Activated CD4-positive, alpha-beta T cell treated with anti-CD3 and anti-CD28 coated beads, Interleukin-2, Interleukin-6, amounts not matched to agents 100 ng/mL and 50 ng/mL, durations not matched to agents 16 hours and 8 hours (primary cell): ENCODE measurements around the gene NUDT8.
A peak's percentile ranks its signal among the peaks of the same experiment; 100 is the strongest.
"Not testable (repeated sequence)": the region's sequence is repeated elsewhere in the genome, so short reads cannot be mapped to it uniquely, and the experiment has no call there.

Experiments used
- DNase-seq: peaks from one replicate; pipeline ENCODE4 v3.0.0-alpha.2; 2020

NUDT8 gene, protein sequence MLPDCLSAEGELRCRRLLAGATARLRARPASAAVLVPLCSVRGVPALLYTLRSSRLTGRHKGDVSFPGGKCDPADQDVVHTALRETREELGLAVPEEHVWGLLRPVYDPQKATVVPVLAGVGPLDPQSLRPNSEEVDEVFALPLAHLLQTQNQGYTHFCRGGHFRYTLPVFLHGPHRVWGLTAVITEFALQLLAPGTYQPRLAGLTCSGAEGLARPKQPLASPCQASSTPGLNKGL

DNA sequence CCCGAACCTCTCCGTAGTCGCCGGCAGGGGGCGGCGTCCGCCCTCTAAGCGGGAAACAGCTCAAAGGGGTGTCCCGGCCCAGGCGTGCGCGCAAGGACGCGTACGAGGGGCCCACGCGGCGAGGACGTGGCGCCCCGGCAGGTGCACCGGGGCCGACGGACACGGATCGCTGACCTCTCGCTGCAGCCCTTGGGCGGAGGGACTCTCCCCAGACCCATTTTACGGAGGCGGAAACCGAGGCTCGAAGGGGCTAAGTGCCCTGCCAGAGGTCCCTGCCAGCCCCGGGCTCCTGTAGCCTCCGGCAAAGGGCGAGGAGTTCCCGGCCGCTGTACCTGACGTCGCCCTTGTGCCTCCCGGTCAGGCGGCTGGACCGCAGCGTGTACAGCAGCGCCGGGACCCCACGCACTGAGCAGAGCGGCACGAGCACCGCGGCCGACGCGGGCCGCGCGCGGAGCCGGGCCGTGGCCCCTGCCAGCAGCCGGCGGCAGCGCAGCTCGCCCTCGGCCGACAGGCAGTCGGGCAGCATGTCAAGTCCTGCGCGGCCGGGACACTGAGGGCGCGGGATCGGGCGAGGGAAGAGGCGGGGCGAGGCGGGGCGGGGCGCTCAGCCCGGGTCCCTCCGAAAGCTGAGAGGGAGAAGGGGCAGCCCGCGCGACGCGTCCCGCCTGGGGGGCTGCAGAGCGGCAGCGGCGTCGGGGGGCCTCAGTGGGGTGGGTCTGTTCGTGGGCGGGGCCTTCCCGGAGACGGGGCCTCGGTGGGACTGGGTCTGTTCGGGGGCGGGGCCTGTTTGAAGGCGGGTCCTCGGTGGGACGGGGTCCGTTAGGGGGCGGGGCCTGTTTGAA, at the start of gene NUDT8:
TSS of gene NUDT8 (minus strand) at position 552 of the 842 bp plus-strand sequence. CDS start at position 526, 26 bp downstream.
- peak; percentile 95 for DNase-seq

DNA sequence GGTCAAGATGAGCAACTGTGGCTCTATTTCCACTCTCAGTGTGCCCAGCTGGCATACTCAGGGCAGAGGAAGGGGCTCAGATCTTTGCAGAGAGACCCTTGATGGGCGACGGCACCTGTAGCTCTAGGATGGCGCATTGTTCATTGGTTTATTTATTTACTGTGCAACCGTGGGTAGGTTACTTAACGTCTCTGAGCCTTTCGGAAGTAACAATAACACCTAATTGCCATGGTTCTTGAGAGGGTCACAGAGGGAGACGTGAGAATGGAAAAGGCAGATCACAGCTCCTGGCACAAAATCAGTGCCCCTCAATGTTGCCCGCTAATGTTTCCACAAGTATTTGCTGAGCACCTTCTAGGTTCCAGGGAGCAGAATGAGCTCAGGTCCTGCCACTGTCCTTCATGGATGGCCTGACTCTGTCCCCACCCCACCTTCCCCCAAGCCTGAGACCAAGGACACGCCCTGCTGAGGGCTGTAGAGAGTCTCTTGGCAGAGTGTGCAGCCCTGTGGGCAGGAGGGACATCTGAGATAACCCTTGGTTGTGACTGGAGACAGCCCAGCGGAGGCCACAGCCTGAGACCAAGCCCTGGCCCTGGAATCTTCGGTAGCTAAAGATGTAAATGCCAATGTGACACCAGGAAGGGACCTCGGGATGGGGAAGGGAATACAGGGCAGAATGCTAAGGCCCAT, 45.5 kb upstream of the NUDT8 start:
- DNase-seq, result no peak

DNA sequence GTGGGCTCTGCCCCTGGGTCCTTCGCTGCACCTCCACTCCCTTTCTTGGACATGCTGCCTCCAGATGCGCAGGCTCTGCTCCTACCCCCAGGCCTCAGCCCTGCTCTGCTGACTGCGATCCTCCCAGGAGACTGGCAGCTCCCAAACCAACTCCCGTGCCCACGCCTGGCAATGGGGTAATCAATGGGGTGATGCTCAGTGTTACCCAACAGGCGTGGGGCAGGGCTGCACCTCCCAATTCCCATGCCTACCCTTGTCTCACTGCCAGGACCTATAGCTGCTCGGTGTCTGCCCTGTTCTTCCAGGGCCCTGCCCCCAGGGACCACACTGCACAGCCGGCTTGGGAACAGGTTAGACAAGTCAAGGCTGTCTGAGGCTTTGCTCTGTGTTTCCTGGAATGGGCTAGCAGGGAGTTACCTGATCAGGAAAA, 44.7 kb upstream of the NUDT8 start, which contains the start of gene ALDH3B2:
TSS of gene ALDH3B2 (minus strand) at position 182 of the 430 bp plus-strand sequence. CDS start 7,688 bp downstream, outside the sequence.
- DNase-seq, result no peak

DNA sequence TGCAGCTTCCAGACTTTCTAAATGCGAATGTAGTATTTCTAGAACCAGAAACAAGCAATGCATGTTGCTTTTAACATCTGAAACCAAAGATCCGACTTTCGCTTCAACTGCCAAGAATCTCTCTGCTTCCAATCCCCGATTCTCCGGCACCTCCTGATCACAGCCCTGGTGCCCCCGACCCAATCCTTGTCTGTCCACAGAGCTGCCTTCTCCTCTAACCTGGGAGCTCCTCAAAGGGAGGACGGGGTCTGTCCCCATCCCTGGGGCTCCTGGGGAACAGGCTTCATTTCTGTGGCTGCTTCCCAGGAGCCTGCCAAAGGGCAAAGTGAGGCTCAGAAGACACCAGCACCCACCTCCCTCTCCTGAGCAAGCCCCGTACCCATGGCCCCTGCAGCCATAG, 44.2 kb upstream of the NUDT8 start:
- DNase-seq, result no peak

DNA sequence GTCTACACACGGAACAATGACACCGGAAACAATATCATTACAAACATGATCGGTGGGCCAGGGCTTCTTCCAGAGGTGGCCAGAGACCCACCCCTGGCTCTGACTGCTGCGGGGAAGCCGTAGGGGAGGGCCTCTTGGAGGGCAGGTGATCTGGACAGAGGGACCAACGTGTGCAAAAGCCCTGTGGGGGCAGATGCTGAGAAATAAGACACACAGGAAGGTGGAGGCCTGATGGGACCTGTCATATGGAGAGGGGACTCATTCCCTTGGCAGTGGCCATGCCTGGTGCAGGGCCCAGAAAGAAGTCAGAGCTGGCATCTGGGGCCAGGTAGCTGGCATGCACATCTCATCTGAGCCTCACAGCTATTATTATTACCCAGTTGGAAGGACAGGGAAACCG, 43.6 kb upstream of the NUDT8 start:
- DNase-seq, result no peak

DNA sequence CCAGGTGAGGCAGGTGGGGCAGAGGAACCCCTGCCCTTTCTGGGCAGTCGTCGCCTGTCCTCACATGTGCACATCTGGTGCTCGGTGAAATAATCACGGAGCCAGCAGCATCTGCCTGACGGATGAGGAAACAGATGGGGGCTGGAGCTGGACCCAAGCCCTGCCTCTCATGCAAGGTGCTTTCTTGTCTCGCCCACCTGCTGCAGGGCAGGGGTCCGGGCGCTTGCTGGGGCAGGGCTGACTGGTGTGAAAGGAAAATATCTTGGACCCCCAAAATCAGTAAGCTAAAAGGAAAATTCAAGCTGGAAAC, 41.4 kb upstream of the NUDT8 start:
- DNase-seq, result no peak

DNA sequence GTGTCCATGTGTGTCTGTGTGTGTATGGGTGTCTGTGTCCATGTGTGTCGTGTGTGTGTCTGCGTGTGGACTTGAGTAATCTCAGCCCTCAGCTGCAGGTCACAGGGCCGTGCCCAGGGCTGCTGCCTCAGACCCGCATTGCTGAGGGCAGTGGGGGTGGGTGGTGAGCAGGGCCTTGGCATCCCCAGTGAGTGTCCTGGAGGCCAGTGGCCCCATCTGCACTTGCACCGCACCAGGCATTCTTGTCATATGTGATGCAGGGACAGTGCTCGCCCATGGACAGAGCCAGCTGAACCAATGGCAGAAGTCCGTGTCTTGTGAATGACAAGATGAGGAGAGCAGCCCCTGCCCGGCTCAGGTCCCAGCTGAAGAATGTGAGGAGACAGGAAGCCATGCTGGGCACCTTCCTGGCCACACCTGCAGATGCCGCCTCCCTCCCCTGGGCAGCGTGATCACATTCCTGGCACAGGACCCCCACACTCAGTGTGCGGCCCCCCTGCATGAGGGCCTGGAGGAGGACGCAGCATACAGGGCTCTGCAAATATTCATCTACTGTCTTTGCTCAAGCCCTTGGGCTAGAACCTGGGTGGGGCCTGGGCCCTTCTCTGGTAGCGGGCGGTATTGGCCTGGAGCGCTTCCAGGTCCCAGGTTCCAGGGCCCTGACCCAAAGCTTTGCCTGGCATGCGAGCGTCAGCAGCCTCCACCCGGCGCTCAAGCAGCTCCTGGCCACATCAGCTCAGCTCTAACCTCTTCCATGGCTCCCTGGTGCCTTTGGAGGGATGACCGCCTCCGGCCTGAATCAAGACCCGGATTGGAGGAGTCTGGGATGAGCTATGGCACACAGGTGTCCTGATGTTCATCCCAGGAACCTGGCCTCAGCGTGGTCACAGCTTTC, 40.8 kb upstream of the NUDT8 start:
- DNase-seq, result no peak

DNA sequence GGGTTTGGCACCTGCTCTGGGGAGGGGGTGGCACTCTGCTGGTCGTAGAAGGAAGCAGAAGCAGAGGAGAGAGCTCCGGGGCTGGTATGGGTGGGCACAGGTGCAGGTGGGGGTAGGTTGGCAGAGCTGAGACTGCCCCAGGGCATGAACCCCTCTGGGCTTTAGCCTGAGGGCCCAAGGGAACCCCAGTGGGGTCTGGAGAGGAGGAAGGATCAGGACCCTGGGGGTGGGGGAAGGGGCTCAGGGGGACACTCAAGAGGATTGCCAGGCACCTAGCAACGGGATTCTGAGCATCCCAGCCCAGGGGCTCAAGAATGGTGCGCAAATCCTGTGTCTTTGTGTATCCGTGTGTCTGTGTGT, 38.4 kb upstream of the NUDT8 start:
- DNase-seq, result no peak

DNA sequence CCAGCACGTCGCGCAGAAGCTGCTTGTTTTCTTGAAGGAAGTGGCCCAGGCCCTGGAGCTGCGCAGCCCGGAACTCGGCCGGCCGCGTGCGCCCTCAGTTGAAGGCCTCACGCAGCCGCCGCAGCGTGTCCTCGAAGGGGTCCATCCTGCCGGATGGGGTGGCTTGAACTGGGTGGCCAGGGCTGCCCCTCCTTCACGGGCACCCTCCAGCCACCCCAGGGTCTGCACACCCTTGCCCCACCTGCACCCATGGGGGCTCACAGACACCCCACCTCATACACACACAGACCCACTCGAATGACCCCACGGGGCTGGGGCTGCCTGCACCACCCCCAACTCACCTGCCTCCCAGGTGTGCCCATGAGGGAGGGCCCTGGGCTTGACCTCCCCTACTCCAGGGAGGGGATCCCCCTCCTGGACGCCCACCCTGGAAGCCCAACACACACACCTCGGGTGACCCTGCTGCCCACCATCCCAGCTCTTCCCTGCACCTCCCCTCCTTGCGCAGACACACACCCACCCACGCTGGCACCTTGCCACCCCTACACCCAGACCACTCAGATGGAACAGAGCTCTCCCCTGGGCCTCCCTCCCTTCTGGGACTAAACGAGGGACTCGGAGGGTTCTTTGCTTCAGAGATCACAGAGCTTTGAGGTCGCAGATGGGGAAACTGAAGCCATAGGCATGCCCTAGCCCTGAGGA, 37.9 kb upstream of the NUDT8 start:
- no peak for DNase-seq

DNA sequence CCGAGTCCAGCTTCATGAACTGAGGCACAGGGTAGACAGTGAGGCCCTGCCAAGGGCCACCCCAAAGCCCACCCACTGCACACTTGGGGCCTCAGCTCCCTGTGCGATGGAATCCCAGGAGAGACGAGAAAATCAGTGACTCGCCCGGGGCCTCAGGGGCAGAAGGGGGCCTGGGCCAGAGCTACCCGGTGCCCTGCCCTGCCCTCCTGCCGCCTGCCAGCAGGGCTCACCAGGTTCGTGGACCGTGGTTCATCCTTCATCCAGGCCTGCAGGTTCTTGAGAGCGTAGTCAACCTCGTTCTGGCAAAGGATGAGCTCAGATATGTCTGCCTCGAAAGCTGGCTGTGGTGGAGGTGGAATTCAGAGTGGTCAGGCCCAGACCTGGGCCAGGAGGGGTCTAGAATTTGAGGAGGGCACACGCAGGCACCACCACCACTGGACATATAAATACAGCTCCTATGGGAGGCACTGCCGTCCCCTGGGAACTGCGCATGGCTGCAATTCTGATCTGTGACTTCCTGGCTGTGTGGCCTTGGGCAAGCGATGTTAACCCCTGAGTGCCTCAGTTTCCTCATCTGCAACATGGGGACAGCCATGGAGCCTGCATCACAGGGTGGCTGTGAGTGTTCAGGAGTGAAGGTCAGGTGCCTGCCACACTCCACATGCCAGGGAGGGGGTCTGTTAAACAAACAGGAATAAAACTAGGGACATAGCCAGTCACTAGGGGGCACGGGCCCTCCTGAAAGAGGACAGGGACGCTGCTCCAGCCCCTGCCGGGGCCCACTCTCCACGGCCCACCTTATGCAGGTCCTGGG, 37.1 kb upstream of the NUDT8 start:
- no peak for DNase-seq

DNA sequence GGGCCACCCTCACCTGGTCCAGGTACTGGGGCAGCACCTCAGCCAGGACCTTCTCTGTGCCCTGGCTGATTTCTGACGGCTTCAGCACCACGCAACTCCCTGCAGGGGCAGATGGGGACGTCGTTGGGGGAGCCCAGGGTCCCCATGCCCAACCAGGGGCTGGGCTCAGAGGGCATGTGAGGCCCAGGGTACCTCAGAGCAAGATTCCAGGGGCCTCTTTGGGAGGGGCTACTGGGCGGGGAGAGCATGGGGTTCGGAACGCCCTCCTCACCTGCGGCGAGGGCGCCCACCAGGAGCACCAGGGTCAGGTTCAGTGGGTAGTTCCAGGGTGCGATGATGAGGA, 36.5 kb upstream of the NUDT8 start:
- no peak for DNase-seq

DNA sequence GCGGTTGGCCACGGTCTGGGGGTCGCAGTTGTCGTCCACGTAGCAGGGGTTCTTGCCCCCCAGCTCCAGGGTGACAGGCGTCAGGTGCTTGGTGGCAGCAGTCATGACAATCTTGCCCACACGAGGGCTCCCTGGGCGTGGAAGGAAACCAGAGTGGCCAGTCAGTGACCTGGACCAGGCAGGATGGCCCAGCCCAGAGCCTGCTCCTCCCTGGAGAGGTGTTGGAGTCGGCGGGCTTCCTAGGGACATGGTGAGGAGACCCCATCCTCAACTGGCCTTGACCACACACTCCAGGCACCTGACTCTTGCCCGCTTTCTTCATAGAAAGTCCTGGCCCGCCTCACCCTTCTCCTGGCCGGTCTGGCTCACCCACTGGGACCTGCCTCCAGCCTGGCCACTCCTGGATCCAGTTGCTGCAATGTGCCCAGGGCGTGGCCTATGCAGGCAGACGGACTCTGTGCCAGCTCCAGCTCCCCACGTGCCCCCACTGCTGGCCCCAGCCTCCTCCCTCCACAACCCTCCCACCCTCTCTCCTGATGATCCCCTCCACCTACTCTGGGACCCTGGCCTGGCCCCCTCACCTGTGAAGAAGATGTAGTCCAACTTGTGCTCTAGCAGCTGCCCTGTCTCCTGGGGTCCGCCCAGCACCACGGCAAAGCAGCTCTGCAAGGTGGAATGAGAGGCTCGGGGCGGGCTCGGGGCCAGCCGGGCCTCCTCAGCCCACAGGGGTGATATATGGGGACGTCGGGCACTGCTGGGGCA, 36.0 kb upstream of the NUDT8 start:
- DNase-seq, result no peak

DNA sequence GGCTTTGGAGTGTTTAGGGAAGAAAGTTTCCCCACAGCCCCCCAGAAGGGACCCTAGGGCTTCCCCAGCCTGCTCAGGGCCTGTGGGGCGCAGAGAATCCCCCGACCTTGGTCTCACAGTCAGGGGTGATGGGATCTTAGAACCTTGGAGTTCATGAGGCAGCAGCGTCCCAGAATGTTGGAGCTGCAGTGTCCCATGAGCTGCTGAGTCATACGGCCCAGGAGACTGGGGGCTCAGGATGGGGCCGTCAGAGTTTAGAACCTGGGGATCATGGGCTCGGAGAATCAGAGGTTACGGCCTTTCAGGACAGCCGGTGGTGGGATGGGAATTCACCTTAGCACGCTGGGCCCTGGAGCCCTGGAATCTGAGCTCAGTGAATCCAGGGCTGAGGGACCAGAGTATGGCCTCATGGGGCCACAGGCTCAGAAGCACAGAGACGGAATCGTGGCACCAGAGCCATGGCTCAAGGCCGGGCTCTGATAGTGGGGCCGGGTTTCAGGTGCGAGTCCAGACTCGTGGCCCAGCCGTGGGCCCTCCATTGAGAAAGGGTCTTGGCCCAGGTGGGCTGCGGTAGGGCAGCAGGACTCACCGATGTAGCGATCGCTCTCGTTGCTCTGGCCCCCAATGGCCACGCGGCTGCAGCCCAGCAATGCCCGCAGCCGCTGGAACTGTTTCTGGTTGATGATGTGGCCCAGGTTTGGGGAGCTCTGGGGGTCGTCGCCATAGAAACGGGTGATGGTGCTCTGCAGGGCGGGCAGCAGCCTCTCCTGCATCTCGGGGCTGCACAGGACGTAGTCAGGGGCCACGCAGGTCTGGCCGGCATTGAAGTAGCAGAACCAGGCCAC, 35.2 kb upstream of the NUDT8 start:
- no peak for DNase-seq

DNA sequence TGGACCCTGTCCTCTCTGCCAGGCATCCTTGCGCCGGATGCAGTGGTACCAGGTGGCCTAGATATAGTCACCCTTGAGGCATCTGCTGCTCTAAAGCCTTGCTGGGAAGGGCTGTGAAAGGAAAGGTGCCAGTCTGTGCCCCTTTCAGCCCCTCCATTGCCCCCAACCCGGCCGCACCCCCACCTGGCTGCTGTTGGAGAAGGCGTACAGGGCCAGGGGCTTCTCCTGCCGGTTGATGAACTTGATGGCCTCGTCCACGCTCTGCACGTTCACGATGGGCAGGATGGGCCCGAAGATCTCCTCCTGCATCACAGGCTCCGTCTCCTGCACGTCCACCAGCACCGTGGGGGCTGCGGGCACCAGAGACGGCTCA, 34.5 kb upstream of the NUDT8 start:
- no peak for DNase-seq

DNA sequence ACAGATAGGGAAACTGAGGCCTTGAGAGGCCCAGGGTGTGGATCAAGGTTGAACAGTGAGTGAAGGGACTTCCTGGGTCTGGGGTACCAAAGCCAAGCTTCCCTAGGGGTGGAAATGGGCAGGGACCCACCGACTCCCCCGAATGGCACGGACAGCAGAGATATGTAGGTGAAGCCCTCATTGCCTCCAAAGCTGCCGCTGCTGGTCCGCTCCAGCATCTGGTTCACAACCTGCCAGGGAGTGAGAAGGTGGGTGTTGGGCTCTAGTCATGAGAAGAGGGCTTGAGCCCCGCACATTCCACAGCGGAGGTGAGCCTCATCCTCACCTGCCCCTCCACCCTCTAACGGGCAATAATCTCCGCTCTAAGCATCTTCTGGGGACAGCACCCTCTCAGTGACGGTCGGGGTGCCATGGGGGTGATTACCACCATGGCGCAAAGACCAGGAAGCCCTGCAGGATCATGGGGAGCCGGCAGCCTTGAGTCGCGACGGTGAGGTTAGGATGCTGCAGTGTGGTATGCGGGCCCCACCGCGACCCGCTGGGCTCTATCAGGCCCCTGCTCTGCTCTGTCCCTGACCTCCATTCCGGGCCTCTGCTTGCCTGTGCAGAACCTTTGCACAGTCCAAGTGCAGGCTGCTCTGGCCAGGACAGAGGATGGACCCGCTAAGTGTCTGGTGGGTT, 33.9 kb upstream of the NUDT8 start:
- DNase-seq, result no peak

DNA sequence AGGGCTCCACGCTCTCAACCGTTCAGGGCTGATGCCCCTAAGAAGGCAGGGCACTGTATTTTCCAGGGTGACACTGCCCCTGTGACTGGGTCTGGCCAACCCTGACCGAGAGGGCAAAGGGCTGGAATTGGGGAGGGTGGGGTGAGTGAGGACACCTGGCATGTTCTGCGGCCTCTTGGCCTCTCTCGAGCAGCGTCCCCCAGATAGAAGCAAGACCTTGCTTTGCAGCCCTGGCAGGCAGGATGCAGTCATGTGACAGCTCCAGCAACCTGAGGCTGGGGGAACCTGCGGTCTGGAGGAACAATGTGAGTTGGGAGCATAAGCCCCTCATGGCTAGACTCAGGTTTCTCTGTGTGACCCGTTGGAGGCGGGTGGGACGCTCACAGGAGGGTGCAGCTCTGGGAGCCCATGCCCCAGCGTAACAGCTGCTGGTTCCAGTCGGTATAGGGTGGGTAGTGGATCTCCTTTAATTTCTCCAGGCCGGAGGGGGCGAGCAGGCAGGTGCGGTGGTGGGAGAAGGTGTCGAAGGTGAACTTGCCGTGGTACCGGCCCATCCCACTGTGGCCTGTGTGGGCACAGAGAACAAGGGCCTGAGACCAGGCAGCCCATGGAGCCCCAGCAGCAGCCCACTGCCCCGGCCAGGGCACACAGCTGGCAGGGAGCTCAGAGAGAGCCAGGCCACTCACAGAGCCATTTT, 33.2 kb upstream of the NUDT8 start:
- no peak for DNase-seq

DNA sequence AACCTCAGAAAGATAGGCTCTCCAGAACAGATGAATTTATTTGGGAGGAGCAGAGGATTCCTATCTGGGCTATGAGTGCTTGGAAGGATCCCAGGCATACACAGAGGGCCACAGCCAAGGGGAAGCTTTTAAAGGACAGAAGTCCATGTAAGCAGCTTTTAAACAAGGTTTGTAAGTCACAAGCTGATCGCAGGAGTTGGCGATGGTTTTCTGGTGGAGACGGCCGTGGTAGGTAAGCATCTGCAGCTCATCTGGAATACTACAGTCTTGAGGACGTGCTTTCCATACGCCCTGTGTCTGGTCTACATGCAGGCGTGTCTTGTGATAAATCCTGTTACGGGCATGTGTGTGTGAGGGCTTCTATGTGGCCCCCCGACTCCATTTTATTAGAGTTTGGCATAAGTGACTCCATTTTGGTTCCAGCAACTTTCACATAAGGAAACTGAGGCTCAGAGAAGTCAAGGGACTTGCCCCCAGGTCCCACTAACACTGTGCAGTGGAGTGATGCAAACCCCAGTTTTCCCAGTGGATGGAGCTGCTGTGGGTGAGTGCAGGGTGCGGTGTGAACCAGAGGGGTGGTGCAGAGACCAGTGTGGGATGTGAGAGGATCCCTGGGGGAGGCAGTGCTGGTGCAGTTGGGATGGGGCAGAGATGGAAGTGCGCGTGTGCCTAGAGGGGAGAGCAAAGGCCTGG, 32.6 kb upstream of the NUDT8 start:
- no peak for DNase-seq

DNA sequence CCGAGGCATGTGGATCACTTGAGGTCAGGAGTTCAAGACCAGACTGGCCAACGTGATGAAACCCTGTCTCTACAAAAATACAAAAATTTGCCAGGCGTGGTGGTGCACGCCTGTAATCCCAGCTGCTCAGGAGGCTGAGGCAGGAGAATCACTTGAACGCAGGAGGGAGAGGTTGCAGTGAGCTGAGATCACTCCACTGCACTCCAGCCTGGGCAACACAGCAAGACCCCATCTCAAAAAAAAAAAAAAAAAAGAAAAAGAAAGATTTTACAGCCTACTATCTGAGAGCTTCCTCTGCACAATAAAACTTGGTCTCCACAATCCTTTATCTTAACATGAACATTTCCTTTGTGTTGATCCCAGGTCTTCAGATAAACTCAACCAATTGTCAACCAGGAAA, 31.0 kb upstream of the NUDT8 start:
- DNase-seq, result not testable (repeated sequence)
